Measurements from ENCODE around the gene USP2.
"Not testable (repeated sequence)": the region's sequence is repeated elsewhere in the genome, so short reads cannot be mapped to it uniquely, and the experiment has no call there.

Gene USP2

GRCh38 chr11:119418759-119419158, 37.3 kb upstream of the USP2 start:
- H3K9me3 Mint-ChIP-seq = no peaks in the 10 kb centered on the region
- H3K36me3 Mint-ChIP-seq = no peaks in the 10 kb centered on the region
- CTCF ChIA-PET = no interaction called here
- peaks cover 15% of the 10 kb centered on the region for H3K4me1 Mint-ChIP-seq
- DNase-seq = no peak
- peaks cover 53% of the 10 kb centered on the region for H3K27me3 Mint-ChIP-seq
- H3K4me3 Mint-ChIP-seq = no peak overlapping the region
- no peak overlapping the region for H3K27ac Mint-ChIP-seq

DNA sequence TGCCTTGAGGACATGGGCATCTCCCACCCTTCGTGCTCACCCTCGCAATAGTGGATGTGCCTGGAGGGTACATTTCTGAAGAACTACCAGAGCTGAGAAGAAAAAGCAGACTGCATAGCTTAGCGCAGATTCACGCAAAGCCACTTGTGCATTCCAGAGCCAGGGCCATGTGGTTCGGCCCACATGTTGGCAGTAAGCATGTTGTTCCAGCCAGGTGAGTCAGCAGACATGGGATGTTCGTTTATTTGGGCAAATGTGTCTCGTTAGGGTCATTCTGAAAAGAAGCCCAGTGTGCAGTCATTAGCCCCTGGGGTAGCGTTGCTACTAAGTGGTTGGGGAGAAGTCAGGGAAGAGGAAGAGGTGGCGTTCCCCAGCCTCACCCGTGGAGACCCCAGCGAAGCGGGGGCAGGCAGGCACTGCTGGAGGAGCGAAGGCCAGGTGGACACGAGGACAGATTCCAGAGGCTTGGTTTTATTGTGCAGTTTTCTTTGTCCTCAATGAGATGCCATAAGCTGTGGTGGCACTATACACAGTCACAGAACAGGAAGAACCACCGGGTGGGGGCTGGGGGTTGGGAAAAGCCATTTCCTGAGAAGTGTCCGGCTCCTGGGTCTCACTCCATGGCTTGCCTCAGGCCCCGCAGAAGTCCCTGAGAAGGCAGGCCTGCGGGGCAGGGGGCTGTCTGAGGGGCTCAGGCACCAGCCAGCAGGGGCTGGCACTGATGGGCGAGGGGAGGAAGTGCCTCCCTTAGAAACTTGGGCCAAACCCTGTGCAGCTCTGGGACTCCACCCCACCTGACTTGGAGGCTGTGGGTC, 36.4 kb upstream of the USP2 start:
- H3K27me3 Mint-ChIP-seq = peaks cover 44% of the 10 kb centered on the region
- DNase-seq = no peak
- no peak overlapping the region for H3K4me3 Mint-ChIP-seq
- H3K27ac Mint-ChIP-seq = no peak overlapping the region
- H3K9me3 Mint-ChIP-seq = no peaks in the 10 kb centered on the region
- CTCF ChIA-PET = no interaction called here
- no peaks in the 10 kb centered on the region for H3K36me3 Mint-ChIP-seq
- H3K4me1 Mint-ChIP-seq = peaks cover 15% of the 10 kb centered on the region

GRCh38 chr11:119416606-119417580, 35.4 kb upstream of the USP2 start:
- DNase-seq = no peak
- Mint-ChIP-seq H3K27me3 (peaks cover 34% of the 10 kb centered on the region), H3K4me1 (peaks cover 7% of the 10 kb centered on the region), H3K36me3 (no peaks in the 10 kb centered on the region), H3K27ac (no peak overlapping the region), H3K4me3 (no peak overlapping the region), H3K9me3 (no peaks in the 10 kb centered on the region)
- CTCF ChIA-PET = interaction anchor here (0.5 kb wide), 1 partner anchor 634 kb away, joined by 3 read pairs; no protein-coding TSS in a partner anchor

DNA sequence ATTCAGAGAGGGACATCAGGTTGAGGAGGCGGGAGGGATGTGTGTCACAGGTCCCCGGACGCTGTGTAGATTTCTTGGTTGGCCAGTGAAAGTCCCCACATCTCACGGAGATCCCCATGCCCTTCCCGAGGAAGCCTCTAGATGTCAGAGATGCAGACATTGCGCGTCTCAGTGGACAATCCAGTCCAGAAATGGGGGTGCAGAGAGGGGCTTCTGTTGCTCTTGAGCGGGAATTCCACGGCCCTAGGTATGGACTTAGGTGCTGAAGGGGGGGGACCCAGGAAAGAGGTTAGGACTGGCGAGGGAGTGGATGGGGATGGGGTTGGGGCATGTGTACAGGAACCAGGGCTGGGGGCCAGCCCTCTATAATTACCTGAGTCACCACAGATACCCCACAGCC, 34.5 kb upstream of the USP2 start:
- Mint-ChIP-seq H3K27ac (no peak overlapping the region), H3K27me3 (peaks cover 25% of the 10 kb centered on the region), H3K4me1 (no peaks in the 10 kb centered on the region), H3K36me3 (no peaks in the 10 kb centered on the region), H3K9me3 (no peaks in the 10 kb centered on the region), H3K4me3 (no peak overlapping the region)
- no peak for DNase-seq
- CTCF ChIA-PET = no interaction called here

- Mint-ChIP-seq H3K27me3 (peaks cover 22% of the 10 kb centered on the region), H3K9me3 (no peaks in the 10 kb centered on the region), H3K27ac (no peak overlapping the region), H3K4me1 (no peaks in the 10 kb centered on the region), H3K4me3 (no peak overlapping the region), H3K36me3 (no peaks in the 10 kb centered on the region)
- no peak for DNase-seq
- CTCF ChIA-PET = no interaction called here
Observed at GRCh38 chr11:119415517-119415916, 34.0 kb upstream of the USP2 start.

GRCh38 chr11:119414734-119415133, 33.2 kb upstream of the USP2 start:
- Mint-ChIP-seq H3K27ac (no peak overlapping the region), H3K4me1 (no peaks in the 10 kb centered on the region), H3K9me3 (no peaks in the 10 kb centered on the region), H3K4me3 (no peak overlapping the region), H3K36me3 (no peaks in the 10 kb centered on the region), H3K27me3 (peaks cover 18% of the 10 kb centered on the region)
- no peak for DNase-seq
- CTCF ChIA-PET = no interaction called here

GRCh38 chr11:119414321-119414720, 32.8 kb upstream of the USP2 start:
- peaks cover 18% of the 10 kb centered on the region for H3K27me3 Mint-ChIP-seq

DNA sequence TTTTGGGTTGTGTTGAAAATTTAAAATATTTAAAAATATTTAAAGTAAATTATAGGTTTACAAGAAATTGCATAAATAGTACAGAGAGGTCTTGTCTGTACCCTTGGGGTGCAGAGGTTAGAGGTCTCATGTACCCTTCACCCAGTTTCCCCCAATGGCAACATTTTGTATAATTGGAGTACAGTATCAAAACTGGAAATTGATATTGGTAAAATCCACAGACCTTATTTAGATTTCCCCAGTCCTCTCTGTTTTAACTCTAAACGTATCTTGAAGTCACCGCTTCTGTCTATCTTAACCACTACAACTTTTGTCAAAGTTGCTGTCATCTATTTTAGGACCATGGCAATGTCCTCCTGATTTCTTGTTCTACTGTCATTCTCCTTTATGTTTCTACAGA, 30.6 kb upstream of the USP2 start:
- no peaks in the 10 kb centered on the region for H3K4me1 Mint-ChIP-seq
- no peaks in the 10 kb centered on the region for H3K36me3 Mint-ChIP-seq
- H3K4me3 Mint-ChIP-seq = no peak overlapping the region
- CTCF ChIA-PET = no interaction called here
- no peaks in the 10 kb centered on the region for H3K9me3 Mint-ChIP-seq
- H3K27ac Mint-ChIP-seq = no peak overlapping the region
- DNase-seq = no peak
- peaks cover 15% of the 10 kb centered on the region for H3K27me3 Mint-ChIP-seq

More at GRCh38 chr11:119414321-119414720, 32.8 kb upstream of the USP2 start:
- Mint-ChIP-seq H3K27ac (no peak overlapping the region), H3K9me3 (no peaks in the 10 kb centered on the region), H3K4me3 (no peak overlapping the region), H3K36me3 (no peaks in the 10 kb centered on the region), H3K4me1 (no peaks in the 10 kb centered on the region)
- CTCF ChIA-PET = no interaction called here
- DNase-seq = no peak

DNA sequence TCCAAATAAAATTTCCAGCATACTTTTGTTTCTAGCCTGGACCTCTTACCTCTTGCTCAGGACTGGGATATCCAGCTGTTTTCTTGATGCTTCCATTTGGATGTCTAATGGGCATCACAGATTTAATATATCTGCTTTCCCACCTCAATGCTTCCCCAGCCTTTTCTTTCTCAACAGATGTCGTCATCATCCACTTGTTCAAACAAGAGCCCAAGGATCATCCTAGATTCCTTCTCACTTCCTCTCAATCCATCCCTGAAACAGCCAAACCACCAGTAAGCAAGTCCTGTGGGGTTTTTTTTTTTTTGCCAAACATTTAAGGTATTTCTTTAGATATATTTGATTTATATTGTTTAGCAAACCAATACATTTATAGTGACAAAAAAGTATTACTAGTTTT, 29.0 kb upstream of the USP2 start:
- H3K36me3 Mint-ChIP-seq = no peaks in the 10 kb centered on the region
- no peak overlapping the region for H3K4me3 Mint-ChIP-seq
- H3K27ac Mint-ChIP-seq = no peak overlapping the region
- no peaks in the 10 kb centered on the region for H3K9me3 Mint-ChIP-seq
- H3K4me1 Mint-ChIP-seq = no peaks in the 10 kb centered on the region
- CTCF ChIA-PET = no interaction called here
- DNase-seq = no peak
- peaks cover 11% of the 10 kb centered on the region for H3K27me3 Mint-ChIP-seq

- Mint-ChIP-seq H3K4me3 (no peak overlapping the region), H3K27me3 (peaks cover 11% of the 10 kb centered on the region), H3K27ac (no peak overlapping the region), H3K9me3 (no peaks in the 10 kb centered on the region), H3K4me1 (no peaks in the 10 kb centered on the region), H3K36me3 (no peaks in the 10 kb centered on the region)
- DNase-seq = no peak
- CTCF ChIA-PET = no interaction called here
Observed at GRCh38 chr11:119409731-119410130, 28.2 kb upstream of the USP2 start.

GRCh38 chr11:119406005-119406404, 24.5 kb upstream of the USP2 start:
- Mint-ChIP-seq H3K27ac (no peak overlapping the region), H3K4me3 (no peak overlapping the region), H3K9me3 (peaks cover 3% of the 10 kb centered on the region), H3K36me3 (no peaks in the 10 kb centered on the region), H3K27me3 (peaks cover 20% of the 10 kb centered on the region), H3K4me1 (no peaks in the 10 kb centered on the region)
- no peak for DNase-seq
- CTCF ChIA-PET = no interaction called here

DNA sequence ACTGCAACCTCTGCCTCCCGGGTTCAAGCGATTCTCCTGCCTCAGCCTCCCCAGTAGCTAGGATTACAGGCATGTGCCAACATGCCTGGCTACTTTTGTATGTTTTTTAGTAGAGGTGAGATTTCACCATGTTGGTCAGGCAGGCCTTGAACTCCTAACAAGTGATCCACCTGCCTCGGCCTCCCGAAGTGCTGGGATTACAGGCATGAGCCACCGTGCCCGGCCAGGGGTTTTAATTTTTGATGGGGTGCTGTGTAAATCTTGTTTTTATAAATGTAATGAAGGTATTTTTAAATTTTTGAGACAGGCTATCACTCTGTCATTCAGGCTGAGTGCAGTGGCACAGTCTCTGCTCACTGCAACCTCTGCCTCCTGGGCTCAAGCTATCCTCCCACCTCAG, 24.0 kb upstream of the USP2 start:
- H3K9me3 Mint-ChIP-seq, H3K4me3 Mint-ChIP-seq, H3K36me3 Mint-ChIP-seq, H3K27ac Mint-ChIP-seq, CTCF ChIA-PET, DNase-seq, H3K4me1 Mint-ChIP-seq: not testable (repeated sequence)
- H3K27me3 Mint-ChIP-seq = peaks cover 23% of the 10 kb centered on the region

- no peak for DNase-seq
- peaks cover 23% of the 10 kb centered on the region for H3K27me3 Mint-ChIP-seq
- no peak overlapping the region for H3K27ac Mint-ChIP-seq
- peaks cover 10% of the 10 kb centered on the region for H3K9me3 Mint-ChIP-seq
- CTCF ChIA-PET = no interaction called here
- H3K36me3 Mint-ChIP-seq = no peaks in the 10 kb centered on the region
- no peak overlapping the region for H3K4me3 Mint-ChIP-seq
- no peaks in the 10 kb centered on the region for H3K4me1 Mint-ChIP-seq
Observed at GRCh38 chr11:119404872-119405271, 23.4 kb upstream of the USP2 start.

DNA sequence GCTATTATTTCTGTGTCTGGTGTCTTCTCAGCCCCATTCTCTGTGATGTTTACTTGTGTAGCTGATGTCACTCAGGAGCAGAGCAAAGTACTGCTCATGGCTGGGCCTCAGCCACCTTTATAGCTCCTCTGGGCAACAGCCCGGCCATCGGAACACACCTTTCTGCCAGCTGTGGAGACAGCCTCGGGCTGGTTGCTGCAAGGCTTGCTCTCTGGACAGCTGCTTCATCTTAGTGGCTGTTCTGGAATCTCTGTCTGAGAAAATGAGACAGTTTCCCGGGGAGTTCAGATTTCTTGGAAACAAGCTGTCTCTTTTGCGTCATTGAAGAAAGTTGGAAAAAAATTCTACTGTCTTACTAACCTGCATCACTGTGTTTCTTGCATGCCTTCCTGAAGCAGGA, 21.5 kb upstream of the USP2 start:
- Mint-ChIP-seq H3K27me3 (peaks cover 18% of the 10 kb centered on the region), H3K4me3 (no peak overlapping the region), H3K9me3 (peaks cover 14% of the 10 kb centered on the region), H3K27ac (no peak overlapping the region), H3K4me1 (no peaks in the 10 kb centered on the region), H3K36me3 (peaks cover under 1% of the 10 kb centered on the region)
- no peak for DNase-seq
- CTCF ChIA-PET = interaction anchor here (1.4 kb wide), 1 partner anchor 22 kb away, joined by 4 read pairs; no protein-coding TSS in a partner anchor

Data from activated naive CD4-positive, alpha-beta T cell treated with anti-CD3 and anti-CD28 coated beads, Interleukin-2, amount 10 ng/mL, durations not matched to agents 7 days and 5 days (primary cell).